ENCODE measurements around the gene ILDR2.

The ILDR2 gene

DNA sequence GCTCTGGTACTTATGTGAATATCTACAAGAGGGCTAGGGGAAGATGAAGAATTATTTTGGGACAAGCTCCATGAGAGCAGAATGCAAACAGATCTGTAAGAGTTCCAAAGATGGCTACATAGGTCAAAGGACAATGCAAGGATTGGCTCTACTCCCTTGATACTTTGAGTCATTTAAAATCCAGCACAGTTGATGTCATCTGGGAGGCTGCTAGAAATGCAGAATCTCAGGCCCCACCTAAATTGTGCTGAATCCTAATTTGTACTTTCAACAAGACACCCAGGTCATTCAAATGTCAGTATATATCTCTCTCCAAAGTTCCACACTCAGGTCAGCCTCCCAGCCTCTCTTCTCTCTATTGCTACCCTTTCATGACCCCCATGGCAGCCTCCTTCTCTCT is 75.6 kb downstream of the ILDR2 start:
- TF ChIP-seq, protein P1, sequence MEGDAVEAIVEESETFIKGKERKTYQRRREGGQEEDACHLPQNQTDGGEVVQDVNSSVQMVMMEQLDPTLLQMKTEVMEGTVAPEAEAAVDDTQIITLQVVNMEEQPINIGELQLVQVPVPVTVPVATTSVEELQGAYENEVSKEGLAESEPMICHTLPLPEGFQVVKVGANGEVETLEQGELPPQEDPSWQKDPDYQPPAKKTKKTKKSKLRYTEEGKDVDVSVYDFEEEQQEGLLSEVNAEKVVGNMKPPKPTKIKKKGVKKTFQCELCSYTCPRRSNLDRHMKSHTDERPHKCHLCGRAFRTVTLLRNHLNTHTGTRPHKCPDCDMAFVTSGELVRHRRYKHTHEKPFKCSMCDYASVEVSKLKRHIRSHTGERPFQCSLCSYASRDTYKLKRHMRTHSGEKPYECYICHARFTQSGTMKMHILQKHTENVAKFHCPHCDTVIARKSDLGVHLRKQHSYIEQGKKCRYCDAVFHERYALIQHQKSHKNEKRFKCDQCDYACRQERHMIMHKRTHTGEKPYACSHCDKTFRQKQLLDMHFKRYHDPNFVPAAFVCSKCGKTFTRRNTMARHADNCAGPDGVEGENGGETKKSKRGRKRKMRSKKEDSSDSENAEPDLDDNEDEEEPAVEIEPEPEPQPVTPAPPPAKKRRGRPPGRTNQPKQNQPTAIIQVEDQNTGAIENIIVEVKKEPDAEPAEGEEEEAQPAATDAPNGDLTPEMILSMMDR (IDR thresholded peaks at IDR 0.05) = no peak

DNA sequence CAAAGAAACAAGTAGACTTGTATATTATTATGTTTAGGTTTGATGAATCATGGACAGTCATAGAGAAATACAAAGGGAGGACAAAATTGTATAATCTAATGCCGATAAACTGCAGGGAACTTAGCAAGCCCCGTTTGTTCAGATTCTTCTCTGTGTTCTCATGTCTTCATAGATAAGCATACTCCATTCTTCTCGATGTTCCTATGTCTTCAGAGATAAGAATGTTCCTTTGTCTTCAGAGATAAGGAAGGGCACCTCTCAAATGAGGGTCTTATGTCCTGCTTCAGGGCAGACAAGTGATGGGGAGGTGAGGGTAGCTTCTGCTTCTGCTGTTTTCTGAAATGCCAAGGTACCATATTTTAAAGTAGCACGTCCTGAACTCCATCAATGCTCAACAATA is 79.6 kb downstream of the ILDR2 start:
- TF ChIP-seq, protein P1 (IDR thresholded peaks at IDR 0.05) = no peak

DNA sequence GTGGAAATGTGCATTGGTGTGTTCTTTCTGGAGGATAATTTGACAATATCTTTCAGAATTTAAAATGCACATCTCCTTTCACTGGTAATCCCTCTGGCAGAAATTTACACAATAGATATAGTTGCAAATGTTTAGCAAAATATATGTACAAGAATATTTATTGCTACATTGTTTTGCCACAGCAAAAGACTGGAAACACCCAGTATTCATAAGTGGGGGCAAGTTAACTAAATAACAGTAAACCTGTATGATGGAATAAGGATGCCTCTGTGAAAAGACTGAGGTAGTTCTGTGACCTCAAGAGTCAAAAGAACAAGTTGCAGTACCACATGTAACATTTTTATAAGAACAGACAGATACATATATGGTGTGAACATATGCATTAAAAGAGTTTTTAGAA is 85.6 kb downstream of the ILDR2 start:
- TF ChIP-seq, protein P1 (IDR thresholded peaks at IDR 0.05) = no peak

DNA sequence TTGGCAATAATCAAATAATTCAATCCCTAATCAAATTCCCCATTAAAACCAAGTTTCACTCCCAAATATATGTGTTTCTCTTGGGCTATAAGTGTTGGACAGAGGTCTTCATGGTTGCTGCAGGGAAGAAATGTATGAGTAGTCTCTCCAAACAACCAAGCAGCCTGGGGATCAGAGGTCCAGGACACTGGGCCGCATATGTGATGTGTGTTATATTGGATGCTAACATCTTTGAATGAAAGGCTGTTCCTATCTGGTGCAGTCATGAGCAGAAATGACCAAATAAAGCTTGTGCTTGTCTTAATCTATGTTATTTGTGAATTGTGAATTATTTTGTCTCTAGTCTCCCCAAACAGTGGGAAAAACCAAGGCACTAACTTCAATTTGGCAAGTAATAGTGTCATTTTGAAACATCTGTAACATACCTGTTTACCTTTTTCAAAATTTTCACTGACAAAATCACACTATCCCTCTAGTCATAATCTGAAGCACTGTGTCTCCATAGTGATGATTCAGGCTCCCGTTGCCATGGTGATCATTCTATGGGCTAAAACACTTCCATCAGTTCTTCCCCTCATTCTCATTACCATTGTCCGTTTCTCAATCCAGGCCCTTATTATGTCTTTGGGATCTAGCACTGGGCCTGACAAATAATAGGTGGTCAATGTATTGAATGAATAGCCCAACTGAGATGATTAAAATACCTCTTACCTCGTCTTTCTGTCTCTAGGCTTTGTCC is 86.8 kb downstream of the ILDR2 start:
- TF ChIP-seq, protein P1 (IDR thresholded peaks at IDR 0.05) = no peak

- TF ChIP-seq, protein P1 (IDR thresholded peaks at IDR 0.05) = no peak
Measured at GRCh38 chr1:166884971-166885370, 90.4 kb downstream of the ILDR2 start.

GRCh38 chr1:166884040-166884642 is 91.2 kb downstream of the ILDR2 start:
- TF ChIP-seq, protein P1 (IDR thresholded peaks at IDR 0.05) = no peak

DNA sequence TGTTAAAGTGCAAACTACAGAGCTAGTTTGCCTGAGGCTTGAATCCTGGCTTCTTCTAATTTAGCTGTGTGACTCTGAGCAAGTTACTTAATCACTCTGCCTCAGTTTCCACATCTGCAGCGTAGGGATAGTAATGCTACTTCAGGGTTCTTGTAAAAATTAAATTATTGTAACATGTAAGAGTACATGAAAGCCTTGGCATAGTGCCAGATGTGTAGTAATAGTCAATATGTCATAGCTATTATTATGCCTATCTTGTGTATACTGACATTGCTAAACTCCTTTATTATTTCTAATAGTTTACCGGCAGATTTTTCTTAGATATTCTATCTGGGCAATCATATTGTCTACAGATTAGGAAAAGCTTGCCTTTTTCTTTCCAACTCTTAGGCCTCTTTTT is 92.4 kb downstream of the ILDR2 start:
- TF ChIP-seq, protein P1 (IDR thresholded peaks at IDR 0.05) = no peak

Data from LNCAP (cell line).